RWPE2 (cell line): ENCODE measurements around the gene HNRNPA3.
"Not testable (repeated sequence)": the region's sequence is repeated elsewhere in the genome, so short reads cannot be mapped to it uniquely, and the experiment has no call there.

Source experiments
- ATAC-seq: fragments of 200-7000 bp; cut with Tn5 transposase; 3 replicates; pipeline ENCODE4 v1.9.1; 2021; ENCODE audit warnings: low read depth
- DNase-seq: peaks from one replicate; pipeline ENCODE4 v3.0.0-alpha.2; 2020; ENCODE audit warnings: low spot score
- H3K27ac ChIP-seq: fragments of 450-650 bp; 2 replicates; pipeline ENCODE4 v1.5.1; 2017; ENCODE audit warnings: mild to moderate bottlenecking; ENCODE audit not compliant: poor library complexity, severe bottlenecking
- H3K27me3 ChIP-seq: fragments of 250-450 bp; sonication (Bioruptor Pico); 2 replicates; pipeline ENCODE4 v1.5.1; 2021; ENCODE audit warnings: mild to moderate bottlenecking, moderate library complexity; ENCODE audit not compliant: insufficient read depth, poor library complexity, severe bottlenecking
- H3K36me3 ChIP-seq: fragments of 250-450 bp; sonication (Bioruptor Pico); 2 replicates; pipeline ENCODE4 v1.5.1; 2020; ENCODE audit warnings: low read depth, mild to moderate bottlenecking, moderate library complexity
- H3K4me1 ChIP-seq: fragments of 250-450 bp; sonication (Bioruptor Pico); 2 replicates; pipeline ENCODE4 v1.5.1; 2021; ENCODE audit warnings: mild to moderate bottlenecking, moderate library complexity; ENCODE audit not compliant: insufficient read depth, poor library complexity, severe bottlenecking
- H3K4me3 ChIP-seq: fragments of 250-450 bp; sonication (Bioruptor Pico); 2 replicates; pipeline ENCODE4 v1.5.1; 2021; ENCODE audit warnings: mild to moderate bottlenecking, moderate library complexity; ENCODE audit not compliant: severe bottlenecking
- H3K9me3 ChIP-seq: fragments of 250-450 bp; sonication (Bioruptor Pico); 2 replicates; pipeline ENCODE4 v1.5.1; 2021; ENCODE audit warnings: mild to moderate bottlenecking, moderate library complexity; ENCODE audit not compliant: severe bottlenecking
- CTCF ChIP-seq: fragments of 450-650 bp; IDR thresholded peaks from one replicate; pipeline ENCODE4 v1.5.1; 2017; ENCODE audit warnings: mild to moderate bottlenecking, moderate library complexity; ENCODE audit not compliant: poor library complexity, severe bottlenecking

The HNRNPA3 gene

GRCh38 chr2:177264209-177264692 lies 51.7 kb downstream of the HNRNPA3 start:
- peak overlapping the region; percentile 90 for H3K27ac ChIP-seq

GRCh38 chr2:177264693-177265587 lies 52.3 kb downstream of the HNRNPA3 start, which contains the start of gene NFE2L2:
NFE2L2 (minus strand) TSS chr2:177264727; CDS start chr2:177264576, 151 bp downstream.
- peak; percentile 61 for TF ChIP-seq CTCF
- H3K4me1 ChIP-seq: peaks cover 27% of the 10 kb centered on the region
- H3K36me3 ChIP-seq: peaks cover 18% of the 10 kb centered on the region
- H3K9me3 ChIP-seq: no peaks in the 10 kb centered on the region
- ATAC-seq (peak; percentile 67), DNase-seq (peak; percentile 83)
- no peaks in the 10 kb centered on the region for H3K27me3 ChIP-seq
- H3K27ac ChIP-seq: peak within 1 kb of the TSS; percentile 90
- H3K4me3 ChIP-seq: peak within 1 kb of the TSS; percentile 90

More at GRCh38 chr2:177264209-177264692, 51.7 kb downstream of the HNRNPA3 start:
- Histone ChIP-seq H3K9me3 (no peaks in the 10 kb centered on the region), H3K4me1 (peaks cover 27% of the 10 kb centered on the region), H3K27me3 (no peaks in the 10 kb centered on the region), H3K4me3 (peak overlapping the region; percentile 90), H3K36me3 (peaks cover 24% of the 10 kb centered on the region)
- no peak for DNase-seq
- TF ChIP-seq CTCF: no peak
- ATAC-seq: peak; percentile 24

- H3K4me3 ChIP-seq: no peak overlapping the region
- no peaks in the 10 kb centered on the region for H3K27me3 ChIP-seq
- peak; percentile 13 for ATAC-seq
- peaks cover 12% of the 10 kb centered on the region for H3K36me3 ChIP-seq
- no peaks in the 10 kb centered on the region for H3K9me3 ChIP-seq
- H3K27ac ChIP-seq: peak overlapping the region; percentile 90
- peaks cover 27% of the 10 kb centered on the region for H3K4me1 ChIP-seq
- no peak for TF ChIP-seq CTCF
- no peak for DNase-seq
These were observed 53.5 kb downstream of the HNRNPA3 start for GRCh38 chr2:177265824-177266817.

GRCh38 chr2:177266955-177267354 lies 54.4 kb downstream of the HNRNPA3 start:
- not testable (repeated sequence) for H3K4me3 ChIP-seq, H3K9me3 ChIP-seq, DNase-seq, H3K27me3 ChIP-seq, ATAC-seq
- Histone ChIP-seq H3K27ac (peak overlapping the region; percentile 90), H3K36me3 (peaks cover 12% of the 10 kb centered on the region), H3K4me1 (peaks cover 24% of the 10 kb centered on the region)
